ENCODE data around the gene CMTR1.
A peak's percentile ranks its signal among the peaks of the same experiment; 100 is the strongest.

The CMTR1 gene

DNA sequence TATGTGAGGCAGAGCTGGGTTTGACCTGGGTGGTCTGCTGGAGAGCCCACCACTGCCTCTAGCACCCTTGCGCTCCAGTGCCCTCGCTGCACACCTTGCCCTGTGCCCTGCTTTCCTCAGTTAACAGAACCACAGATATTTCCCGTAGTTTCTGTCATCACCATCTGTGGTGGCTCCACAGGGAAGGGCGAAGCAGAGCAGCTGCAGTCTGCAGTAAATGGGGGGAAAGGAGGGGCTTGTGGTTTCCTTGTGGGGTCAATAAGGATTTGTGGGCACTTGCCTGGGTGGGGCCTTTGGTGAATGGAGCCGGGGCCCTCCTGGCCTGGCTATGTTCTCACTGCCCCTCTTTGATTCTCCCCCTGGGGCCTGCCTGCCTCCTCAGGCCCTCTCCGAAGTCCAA is 87.9 kb downstream of the CMTR1 start:
- in situ Hi-C loops (cut with HindIII; ENCODE audit: low pct_ligation_motif_present, low sequenced_read_pairs): no loop called here
- Histone ChIP-seq H3K27ac (no peak overlapping the region), H3K27me3 (replicated peaks) (no peaks in the 10 kb centered on the region), H3K4me3 (ENCODE audit: low read depth, low read length) (no peak overlapping the region), H3K36me3 (replicated peaks) (no peaks in the 10 kb centered on the region)
- no peak for DNase-seq
- TF ChIP-seq, protein P1, sequence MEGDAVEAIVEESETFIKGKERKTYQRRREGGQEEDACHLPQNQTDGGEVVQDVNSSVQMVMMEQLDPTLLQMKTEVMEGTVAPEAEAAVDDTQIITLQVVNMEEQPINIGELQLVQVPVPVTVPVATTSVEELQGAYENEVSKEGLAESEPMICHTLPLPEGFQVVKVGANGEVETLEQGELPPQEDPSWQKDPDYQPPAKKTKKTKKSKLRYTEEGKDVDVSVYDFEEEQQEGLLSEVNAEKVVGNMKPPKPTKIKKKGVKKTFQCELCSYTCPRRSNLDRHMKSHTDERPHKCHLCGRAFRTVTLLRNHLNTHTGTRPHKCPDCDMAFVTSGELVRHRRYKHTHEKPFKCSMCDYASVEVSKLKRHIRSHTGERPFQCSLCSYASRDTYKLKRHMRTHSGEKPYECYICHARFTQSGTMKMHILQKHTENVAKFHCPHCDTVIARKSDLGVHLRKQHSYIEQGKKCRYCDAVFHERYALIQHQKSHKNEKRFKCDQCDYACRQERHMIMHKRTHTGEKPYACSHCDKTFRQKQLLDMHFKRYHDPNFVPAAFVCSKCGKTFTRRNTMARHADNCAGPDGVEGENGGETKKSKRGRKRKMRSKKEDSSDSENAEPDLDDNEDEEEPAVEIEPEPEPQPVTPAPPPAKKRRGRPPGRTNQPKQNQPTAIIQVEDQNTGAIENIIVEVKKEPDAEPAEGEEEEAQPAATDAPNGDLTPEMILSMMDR (IDR thresholded peaks at IDR 0.05; ENCODE audit: low read depth, low read length, missing control alignments): no peak

DNA sequence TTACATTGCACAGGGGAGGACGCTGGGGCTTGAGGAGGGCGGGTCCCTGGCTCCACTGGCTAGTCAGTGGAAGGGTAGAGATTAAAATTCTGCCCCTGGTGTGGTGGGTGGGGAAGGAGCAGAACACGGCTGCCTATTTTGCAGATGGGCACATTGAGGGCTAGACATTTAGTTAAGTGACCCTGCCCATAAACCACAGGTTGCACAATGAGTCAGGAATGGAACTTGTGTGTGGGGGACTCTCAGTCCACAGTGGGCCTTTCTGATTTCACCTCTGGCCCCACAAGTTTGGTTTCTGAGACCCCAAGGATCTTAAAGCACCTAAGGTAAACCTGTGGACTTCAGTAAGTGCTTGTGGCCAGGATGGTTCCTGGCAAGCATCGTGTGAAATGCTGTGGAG is 88.7 kb downstream of the CMTR1 start:
- DNase-seq: no peak
- H3K27me3 ChIP-seq (replicated peaks): no peaks in the 10 kb centered on the region
- in situ Hi-C loops (cut with HindIII; ENCODE audit: low pct_ligation_motif_present, low sequenced_read_pairs): no loop called here
- H3K27ac ChIP-seq: no peak overlapping the region
- no peak overlapping the region for H3K4me3 ChIP-seq (ENCODE audit: low read depth, low read length)
- no peaks in the 10 kb centered on the region for H3K36me3 ChIP-seq (replicated peaks)
- TF ChIP-seq, protein P1 (IDR thresholded peaks at IDR 0.05; ENCODE audit: low read depth, low read length, missing control alignments): no peak

DNA sequence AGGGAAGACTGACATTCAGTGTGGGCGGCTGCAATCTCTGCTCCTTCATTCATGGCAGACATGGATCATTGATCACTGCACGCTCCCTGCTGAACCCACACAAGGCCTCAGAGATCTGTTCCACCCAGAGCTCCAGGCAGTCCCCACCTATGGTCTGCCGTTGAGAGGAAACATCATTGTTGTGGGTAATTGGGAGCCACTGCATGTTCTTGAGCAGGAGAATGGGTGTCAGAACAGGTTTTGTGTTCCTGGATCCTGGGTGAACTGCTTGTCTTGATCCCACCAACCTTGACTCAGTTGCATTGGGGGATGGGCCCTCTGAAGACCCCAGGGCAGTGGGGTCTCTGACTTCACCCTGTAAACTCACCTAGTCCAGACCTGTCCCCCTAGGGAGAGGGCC is 89.8 kb downstream of the CMTR1 start:
- Histone ChIP-seq H3K27ac (no peak overlapping the region), H3K4me3 (ENCODE audit: low read depth, low read length) (no peak overlapping the region), H3K27me3 (replicated peaks) (peaks cover 2% of the 10 kb centered on the region), H3K36me3 (replicated peaks) (no peaks in the 10 kb centered on the region)
- DNase-seq: no peak
- TF ChIP-seq, protein P1 (IDR thresholded peaks at IDR 0.05; ENCODE audit: low read depth, low read length, missing control alignments): no peak
- in situ Hi-C loops (cut with HindIII; ENCODE audit: low pct_ligation_motif_present, low sequenced_read_pairs): no loop called here

DNA sequence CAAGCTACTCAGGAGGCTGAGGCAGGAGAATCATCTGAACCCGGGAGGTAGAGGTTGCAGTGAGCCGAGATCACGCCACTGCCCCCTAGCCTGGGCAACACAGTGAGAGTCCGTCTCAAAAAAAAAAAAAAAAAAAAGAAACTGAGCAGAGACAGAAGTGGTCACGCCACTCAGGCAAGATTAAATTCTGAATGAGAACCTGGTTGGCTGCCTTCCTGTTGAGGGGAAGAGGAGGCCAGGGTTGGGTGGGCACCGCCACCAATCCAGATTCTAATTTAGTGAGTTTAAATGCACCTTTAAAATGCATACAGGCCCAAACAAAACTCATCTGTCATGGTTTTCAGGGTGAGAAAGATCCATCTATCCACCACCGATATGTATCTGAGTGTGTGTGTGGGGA is 90.4 kb downstream of the CMTR1 start:
- H3K27me3 ChIP-seq (replicated peaks): peaks cover 2% of the 10 kb centered on the region
- TF ChIP-seq, protein P1 (IDR thresholded peaks at IDR 0.05; ENCODE audit: low read depth, low read length, missing control alignments): no peak
- no peak overlapping the region for H3K4me3 ChIP-seq (ENCODE audit: low read depth, low read length)
- H3K36me3 ChIP-seq (replicated peaks): no peaks in the 10 kb centered on the region
- H3K27ac ChIP-seq: no peak overlapping the region
- no peak for DNase-seq
- in situ Hi-C loops (cut with HindIII; ENCODE audit: low pct_ligation_motif_present, low sequenced_read_pairs): no loop called here

DNA sequence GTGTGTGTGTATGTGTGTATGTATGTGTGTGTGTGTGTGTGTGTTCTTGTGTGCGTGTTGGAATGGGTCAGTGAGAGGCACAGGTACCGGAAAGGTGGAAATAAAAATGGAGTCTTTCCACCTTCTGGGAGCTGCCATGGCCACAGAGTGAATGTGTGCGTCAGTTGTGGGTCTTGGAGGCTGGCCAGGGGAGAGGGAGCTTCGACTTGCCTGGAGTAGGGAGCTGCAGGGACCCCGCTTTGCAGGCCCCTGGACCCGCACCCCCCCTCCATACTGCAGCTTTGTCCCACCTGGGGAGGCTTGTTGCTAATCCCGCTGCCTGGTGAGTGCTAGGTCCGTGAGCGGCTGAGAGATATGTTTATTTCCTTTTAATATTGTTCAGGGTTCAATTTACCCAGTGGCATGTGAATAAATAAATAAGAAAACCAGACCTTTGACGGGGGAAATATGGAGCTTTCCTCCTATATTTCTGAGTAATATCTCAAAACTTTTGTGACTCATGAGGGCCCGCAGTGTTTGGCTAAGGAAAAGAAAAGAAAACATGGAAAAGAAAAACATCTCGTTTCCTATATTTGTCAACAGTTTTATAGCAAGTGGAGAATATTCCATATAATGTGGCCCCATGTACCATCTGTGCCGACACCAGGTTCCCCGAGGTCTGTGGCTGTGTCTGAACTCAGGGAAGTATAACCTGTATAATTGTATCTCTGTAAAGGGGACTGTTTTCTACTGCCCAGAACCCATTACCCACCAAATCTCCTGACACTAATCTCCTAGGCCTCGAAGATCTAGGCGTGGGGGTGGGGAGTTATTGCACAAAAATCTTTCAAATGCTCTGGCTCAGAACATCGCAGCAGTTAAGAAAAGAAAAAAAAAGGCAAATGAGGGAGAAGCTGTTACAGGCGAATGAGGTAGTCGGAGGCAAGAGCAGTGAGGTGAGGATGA is 91.3 kb downstream of the CMTR1 start:
- TF ChIP-seq, protein P1 (IDR thresholded peaks at IDR 0.05; ENCODE audit: low read depth, low read length, missing control alignments): no peak
- Histone ChIP-seq H3K4me3 (ENCODE audit: low read depth, low read length) (no peak overlapping the region), H3K27ac (peak overlapping the region; percentile 33), H3K36me3 (replicated peaks) (no peaks in the 10 kb centered on the region), H3K27me3 (replicated peaks) (peaks cover 2% of the 10 kb centered on the region)
- peak; percentile 48 for DNase-seq
- in situ Hi-C loops (cut with HindIII; ENCODE audit: low pct_ligation_motif_present, low sequenced_read_pairs): no loop called here
